Head of caudate nucleus (tissue), 42 donors: ENCODE results near the gene VARS2.
"Not testable (repeated sequence)": the region's sequence is repeated elsewhere in the genome, so short reads cannot be mapped to it uniquely, and the experiment has no call there.

Experiments used
- DNase-seq, 42 donors: peaks; one replicate each; pipeline versions ENCODE4 v3.0.0 to v3.0.0-alpha.2; 2020 to 2021; ENCODE audit warnings: mixed read lengths in 7 of 42
- intact Hi-C: fragments of 100-400 bp; cut with DNase I; formaldehyde crosslinking; loops from one replicate; pipeline ENCODE4 v1.15.0; 2022

The VARS2 gene

GRCh38 chr6:30942338-30943060, 28.5 kb downstream of the VARS2 start:
- DNase-seq: peak in 22 of 42 donors; percentile 5 to 63 (median 22)
- intact Hi-C loops: no loop called here

GRCh38 chr6:30944051-30944450, 30.0 kb downstream of the VARS2 start:
- intact Hi-C loops: no loop called here
- no peak for DNase-seq

GRCh38 chr6:30945281-30945680, 31.2 kb downstream of the VARS2 start:
- intact Hi-C loops: no loop called here
- no peak for DNase-seq

DNA sequence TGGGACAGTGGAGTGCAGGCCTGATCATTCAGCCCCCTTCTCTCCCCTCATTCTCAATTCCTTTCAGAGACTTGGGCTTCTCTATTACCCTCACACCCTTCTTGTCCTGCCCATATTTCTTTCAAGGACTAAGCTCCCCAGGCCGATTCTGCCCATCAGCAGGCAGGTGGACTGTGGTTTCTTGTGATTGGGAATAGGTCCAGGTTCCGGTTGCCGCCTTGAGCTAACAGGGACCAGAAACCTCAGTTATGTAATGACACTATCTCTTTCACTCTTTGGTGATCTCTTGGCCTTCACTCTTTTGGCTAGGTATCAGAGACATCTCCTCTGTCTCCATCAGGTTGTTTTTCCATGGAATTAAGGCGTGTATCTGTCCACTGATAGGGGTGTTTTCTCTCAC, 33.2 kb downstream of the VARS2 start:
- no peak for DNase-seq
- intact Hi-C loops: no loop called here

- DNase-seq: no peak
- intact Hi-C loops: no loop called here
These were observed 34.8 kb downstream of the VARS2 start for GRCh38 chr6:30948811-30949210.

GRCh38 chr6:30951907-30952469, 38.0 kb downstream of the VARS2 start:
- intact Hi-C loops: no loop called here
- no peak for DNase-seq

- intact Hi-C loops: no loop called here
- no peak for DNase-seq
These were observed 40.8 kb downstream of the VARS2 start for GRCh38 chr6:30954631-30955366.

DNA sequence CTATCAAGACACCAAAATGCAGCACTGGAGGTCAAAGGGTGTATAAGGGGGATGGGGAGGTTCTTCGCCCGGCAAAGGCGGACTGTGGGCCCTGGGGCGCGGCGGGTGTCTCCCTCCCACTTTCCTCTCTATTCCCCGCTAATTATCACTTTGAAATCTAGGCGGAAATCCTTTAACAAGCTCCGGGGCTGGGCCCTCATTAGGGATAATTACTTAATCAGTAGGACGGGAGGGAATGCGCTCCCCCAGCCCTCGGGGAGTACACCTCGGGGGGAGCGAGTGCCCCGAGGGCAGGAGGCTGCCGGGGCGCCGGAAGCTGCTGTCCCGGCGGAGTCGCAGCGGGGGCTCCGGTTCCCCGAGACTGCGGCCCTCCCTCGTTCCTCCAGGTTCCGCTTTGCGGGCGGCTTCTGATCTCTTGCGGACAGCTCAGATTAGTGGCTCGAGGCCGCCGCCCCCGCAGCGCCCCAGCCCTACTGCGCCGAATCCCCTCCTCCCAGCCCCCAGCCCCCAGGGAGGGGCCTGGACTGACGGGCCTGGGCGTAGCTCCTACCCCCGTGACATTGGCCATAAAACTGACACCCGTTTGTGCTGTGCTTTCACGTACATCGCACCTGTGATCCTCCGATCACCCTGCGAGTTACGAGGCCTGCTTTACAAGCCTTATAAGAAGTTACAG, 41.5 kb downstream of the VARS2 start:
- intact Hi-C loops: no loop called here
- DNase-seq: peak; percentile 5 to 84 (median 60)

GRCh38 chr6:30957716-30958115, 43.7 kb downstream of the VARS2 start:
- no peak for DNase-seq
- intact Hi-C loops: no loop called here

DNA sequence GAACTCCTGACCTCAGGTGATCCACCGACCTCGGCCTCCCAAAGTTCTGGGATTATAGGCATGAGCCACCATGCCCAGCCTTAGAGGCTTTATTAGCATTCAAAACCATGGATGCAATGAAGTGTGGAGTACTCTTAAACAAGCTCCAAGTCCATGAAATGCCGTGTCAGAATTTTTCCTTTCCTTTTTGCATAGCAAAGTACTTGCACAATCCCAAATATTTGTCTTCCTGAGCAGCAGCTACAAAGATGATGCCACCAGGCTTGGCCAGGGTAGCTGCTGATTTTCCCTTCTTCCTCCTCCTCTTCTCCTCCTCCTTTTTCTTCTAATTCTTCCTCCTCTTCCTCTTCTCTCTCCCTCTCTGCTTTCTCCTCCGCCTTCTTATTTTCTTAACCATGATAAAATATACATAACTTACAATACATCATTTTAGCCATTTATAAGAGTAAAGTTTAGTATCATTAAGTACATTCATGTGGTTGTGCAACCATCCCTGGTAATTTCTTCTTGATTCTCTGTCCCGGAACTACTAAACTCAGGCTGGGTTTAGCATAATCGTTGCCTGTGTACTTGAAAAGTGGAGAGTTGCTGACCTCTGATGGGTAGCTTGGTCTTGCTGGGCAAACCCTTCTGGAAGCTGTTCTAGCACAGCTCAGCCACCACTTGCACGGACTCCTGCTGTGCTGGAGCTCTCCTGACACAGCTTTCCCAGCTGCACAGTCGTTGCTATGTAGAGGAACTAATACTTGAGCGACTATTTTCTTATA, 47.1 kb downstream of the VARS2 start:
- intact Hi-C loops: no loop called here
- no peak for DNase-seq

DNA sequence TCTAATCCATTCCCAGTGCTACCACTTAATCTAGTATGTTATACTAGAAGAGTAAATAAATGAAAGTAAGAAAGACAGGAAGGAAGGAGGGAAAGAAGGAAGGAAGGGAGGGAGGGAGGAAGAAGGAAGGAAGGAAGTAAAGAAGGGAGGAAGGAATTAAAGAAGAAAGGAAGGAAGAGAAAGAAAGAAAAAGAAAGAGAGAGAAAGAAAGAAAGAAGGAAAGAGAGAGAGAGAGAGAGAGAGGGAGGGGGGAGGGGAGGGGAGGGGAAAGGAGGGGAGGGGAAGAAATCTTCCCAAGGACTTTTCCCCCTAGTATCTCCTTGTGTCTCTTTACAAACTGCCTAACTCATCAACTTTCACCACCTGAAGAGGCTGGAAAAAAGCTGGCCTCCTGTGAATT, 48.7 kb downstream of the VARS2 start:
- no peak for DNase-seq

DNA sequence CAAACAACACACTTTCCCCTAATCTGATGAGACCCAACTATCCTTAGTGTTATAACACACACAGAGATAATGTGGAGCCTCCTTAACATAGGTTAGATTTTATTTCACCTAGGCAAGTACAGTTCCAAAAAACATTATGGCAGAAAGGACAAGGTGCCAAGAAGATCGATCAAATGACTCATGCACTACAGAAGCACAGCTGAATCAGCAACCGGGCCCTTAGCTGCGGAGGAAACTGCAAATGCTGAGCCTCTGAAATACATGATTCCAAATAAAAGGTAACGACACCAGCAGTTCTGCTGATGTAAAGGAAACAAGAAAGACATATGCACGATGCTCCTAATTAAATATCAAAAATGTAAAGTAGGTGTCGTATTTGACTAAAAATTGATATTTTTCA, 49.6 kb downstream of the VARS2 start:
- intact Hi-C loops: no loop called here
- peak in 28 of 42 donors; percentile 6 to 75 (median 42) for DNase-seq

More for the DNA sequence above, 48.7 kb downstream of the VARS2 start:
- intact Hi-C loops: no loop called here

- intact Hi-C loops: no loop called here
These were observed 50.0 kb downstream of the VARS2 start for GRCh38 chr6:30964075-30964474.

DNA sequence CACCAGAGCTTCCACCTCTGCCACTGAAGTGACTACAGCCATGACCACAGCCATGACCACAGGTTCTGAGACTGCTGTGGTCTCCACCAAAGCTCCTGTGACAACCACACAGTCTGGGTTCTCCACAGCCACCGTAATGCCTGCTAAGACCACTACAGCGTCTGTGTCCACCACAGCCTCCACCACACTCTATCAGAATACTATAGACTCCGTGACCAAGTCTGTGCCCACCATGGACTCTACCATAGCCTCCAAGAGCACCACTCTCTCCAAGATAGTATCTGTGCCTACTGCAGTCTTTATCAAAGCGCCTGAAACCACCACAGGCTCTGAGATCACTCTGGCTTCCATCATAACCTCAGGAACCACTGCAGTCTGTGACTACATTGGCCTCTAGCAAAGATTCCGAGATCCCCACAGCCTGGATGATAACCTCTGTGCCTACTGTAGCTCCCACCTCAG, 51.1 kb downstream of the VARS2 start:
- intact Hi-C loops: no loop called here

More at GRCh38 chr6:30964075-30964474, 50.0 kb downstream of the VARS2 start:
- DNase-seq: no peak

GRCh38 chr6:30966154-30966553, 52.1 kb downstream of the VARS2 start:
- intact Hi-C loops: no loop called here

More for the DNA sequence above, 51.1 kb downstream of the VARS2 start:
- DNase-seq: no peak

DNA sequence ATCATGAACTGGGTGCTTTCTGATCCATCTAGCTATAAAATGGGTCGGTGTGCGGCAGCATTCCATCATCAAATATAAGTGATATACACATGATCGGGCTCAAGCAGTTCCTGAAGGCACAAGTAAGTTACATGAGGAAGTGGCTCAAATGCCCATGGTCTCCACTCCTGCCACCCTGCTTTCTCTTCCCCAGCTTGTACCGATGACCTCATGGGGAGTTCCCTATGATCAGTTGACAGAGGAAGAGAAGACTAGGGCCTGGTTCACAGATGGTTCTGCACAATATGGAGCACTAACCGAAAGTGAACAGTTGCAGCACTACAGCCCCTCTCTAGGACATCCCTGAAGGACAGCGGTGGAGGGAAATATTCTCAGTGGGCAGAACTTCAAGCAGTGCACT, 55.1 kb downstream of the VARS2 start:
- intact Hi-C loops: not testable (repeated sequence)
- peak in 12 of 42 donors; percentile 15 to 40 (median 25) for DNase-seq

More at GRCh38 chr6:30966154-30966553, 52.1 kb downstream of the VARS2 start:
- no peak for DNase-seq

- DNase-seq: no peak
- intact Hi-C loops: no loop called here
These were observed 56.9 kb downstream of the VARS2 start for GRCh38 chr6:30970946-30971345.

DNA sequence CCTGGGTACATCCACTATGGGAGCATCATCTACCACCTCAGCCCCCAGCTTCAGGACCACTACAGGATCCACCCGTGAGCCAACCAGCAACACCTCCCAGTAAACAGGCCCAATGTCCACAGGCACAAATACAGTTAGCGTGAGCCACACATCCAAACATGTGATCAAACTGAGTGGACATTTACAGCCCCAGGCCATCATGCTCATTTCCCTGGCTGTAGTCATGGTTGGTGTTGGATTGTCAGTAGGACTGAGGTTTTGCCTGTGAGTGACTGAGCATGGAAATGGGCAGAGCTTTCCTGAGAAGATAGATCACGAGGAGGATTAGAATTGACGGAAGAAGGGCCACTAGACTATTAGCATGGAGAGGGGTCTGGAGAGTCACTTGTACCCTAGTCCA, 58.8 kb downstream of the VARS2 start:
- DNase-seq: no peak
- intact Hi-C loops: no loop called here
